Panc1 (cell line): ENCODE results near the gene BICD1. TPM values are rescaled to one million over a fixed set of nuclear protein-coding genes. Genes with fewer than 3 reads are reported as not detected.

Experiments used
- ATAC-seq: fragments of 200-7000 bp; cut with Tn5 transposase; 2 replicates; pipeline ENCODE4 v1.9.1; 2020; ENCODE audit warnings: mild to moderate bottlenecking, moderate library complexity
- BruUV-seq: library from RNA; stranded (reverse); fragments of 400-500 nt; replicated peaks from 2 replicates; lab custom pipeline; 2021; lab: Mats Ljungman, UMichigan
- CTCF ChIA-PET: fragments of 300-600 bp; sonication (Branson Sonifier 250); formaldehyde crosslinking; loops from one replicate; lab custom pipeline; 2022; ENCODE audit warnings: antibody characterized with exemption; lab: Charles Lee
- POLR2A ChIA-PET: fragments of 300-600 bp; sonication (Branson Sonifier 250); formaldehyde crosslinking; loops from one replicate; lab custom pipeline; 2022; ENCODE audit warnings: antibody characterized with exemption; lab: Charles Lee
- DNase-seq: peaks from one replicate; pipeline ENCODE4 v3.0.0-alpha.2; 2010; ENCODE audit warnings: low read depth, low spot score
- H3K27ac ChIP-seq: 2 replicates; pipeline ENCODE4 v1.5.1; 2011; ENCODE audit warnings: mild to moderate bottlenecking, low read length, inconsistent platforms
- H3K27me3 ChIP-seq: fragments of 200-500 bp; sonication (Bioruptor generic); 2 replicates; pipeline ENCODE4 v1.6.0; 2014; ENCODE audit warnings: low read length, inconsistent platforms; ENCODE audit not compliant: control insufficient read depth, insufficient read depth
- H3K36me3 ChIP-seq: fragments of 200-500 bp; sonication (Bioruptor generic); 2 replicates; pipeline ENCODE4 v1.5.1; 2014; ENCODE audit warnings: inconsistent platforms, mild to moderate bottlenecking, low read length, moderate library complexity; ENCODE audit not compliant: control insufficient read depth, insufficient read depth
- H3K4me1 ChIP-seq: 2 replicates; pipeline ENCODE4 v1.5.1; 2011; ENCODE audit warnings: inconsistent platforms, mild to moderate bottlenecking, low read length, moderate library complexity; ENCODE audit not compliant: control insufficient read depth, insufficient read depth
- H3K4me3 ChIP-seq, 2 experiments: 2 replicates each; pipeline ENCODE4 v1.5.1; 2011 to 2012; ENCODE audit warnings: low read depth in 2 of 2, low read length in 2 of 2, mild to moderate bottlenecking in 2 of 2, inconsistent platforms in 1 of 2, moderate library complexity in 1 of 2
- H3K9me3 ChIP-seq: fragments of 200-500 bp; sonication (Bioruptor generic); 2 replicates; pipeline ENCODE4 v1.5.1; 2014; ENCODE audit warnings: low read depth, mild to moderate bottlenecking, inconsistent platforms, low read length, moderate library complexity; ENCODE audit not compliant: control insufficient read depth, insufficient read depth
- POLR2AphosphoS5 ChIP-seq: IDR thresholded peaks from 2 replicates; pipeline ENCODE4 v1.6.1; 2012; ENCODE audit warnings: mild to moderate bottlenecking, low read depth, low read length, moderate library complexity
- SIN3A ChIP-seq: IDR thresholded peaks from 2 replicates; pipeline ENCODE4 v1.6.1; 2012; ENCODE audit warnings: low read depth, mild to moderate bottlenecking, low read length, moderate library complexity, borderline replicate concordance; ENCODE audit not compliant: insufficient read depth
- TCF7L2 ChIP-seq: IDR thresholded peaks from 2 replicates; pipeline ENCODE4 v1.6.1; 2011; ENCODE audit warnings: mild to moderate bottlenecking, low read depth, low read length, inconsistent platforms
- in situ Hi-C: cut with HindIII; loops from 2 replicates; pipeline ENCODE4 v1.10.0; 2016; ENCODE audit warnings: low sequenced_read_pairs, low pct_unique_long_range_greater_than_20kb
- intact Hi-C: fragments of 100-400 bp; cut with micrococcal nuclease; formaldehyde crosslinking; loops from one replicate; pipeline ENCODE4 v1.10.0; 2022; ENCODE audit not compliant: unreplicated experiment
- total RNA-seq: library from RNA; stranded (reverse); gene quantifications from one replicate; pipeline ENCODE4 v1.2.1, GENCODE V29; 2021; ENCODE audit not compliant: unreplicated experiment
- TF ChIP-seq, protein P1 (sequence below): fragments of 450-650 bp; IDR thresholded peaks from 2 replicates; pipeline ENCODE4 v1.5.1; 2017; ENCODE audit warnings: mild to moderate bottlenecking
- TF ChIP-seq, protein P2 (sequence below), 2 experiments: IDR thresholded peaks; 2 replicates each; pipeline ENCODE4 v1.6.1; 2011 to 2012; ENCODE audit warnings: low read depth in 2 of 2, control low read depth in 1 of 2, low read length in 1 of 2, mild to moderate bottlenecking in 1 of 2, moderate library complexity in 1 of 2; ENCODE audit not compliant: insufficient read depth in 1 of 2

BICD1 gene
- total RNA-seq, 1 experiment from 2014 or later: 40.0 TPM

DNA sequence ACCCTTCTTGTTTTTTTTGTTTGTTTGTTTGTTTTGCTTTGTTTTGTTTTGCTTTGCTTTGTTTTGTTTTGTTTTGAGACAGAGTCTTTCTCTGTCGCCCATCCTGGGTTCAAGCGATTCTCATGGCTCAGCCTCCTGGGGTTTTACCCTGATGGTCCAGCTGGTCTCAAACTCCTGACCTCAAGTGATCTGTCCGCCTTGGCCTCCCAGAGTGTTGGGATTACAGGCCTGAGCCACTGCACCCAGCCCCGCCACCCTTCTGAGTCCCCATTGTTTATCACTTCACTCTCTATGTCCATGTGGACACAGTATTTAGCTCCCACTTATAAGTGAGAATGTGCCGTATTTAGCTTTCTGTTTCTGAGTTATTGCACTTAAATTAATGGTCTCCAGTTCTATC lies 36.9 kb upstream of the BICD1 start:
- no peak overlapping the region for H3K27ac ChIP-seq
- DNase-seq (no peak), ATAC-seq (no peak)
- H3K36me3 ChIP-seq: no peaks in the 10 kb centered on the region
- intact Hi-C loops: no loop called here
- no peaks in the 10 kb centered on the region for H3K9me3 ChIP-seq
- in situ Hi-C loops: no loop called here
- ChIA-PET CTCF (no interaction called here), POLR2A (no interaction called here)
- H3K4me1 ChIP-seq: no peaks in the 10 kb centered on the region
- no peak overlapping the region for H3K4me3 ChIP-seq
- no TSS peak for BruUV-seq
- TF ChIP-seq SIN3A: no peak
- TF ChIP-seq TCF7L2: no peak
- TF ChIP-seq, protein P1, sequence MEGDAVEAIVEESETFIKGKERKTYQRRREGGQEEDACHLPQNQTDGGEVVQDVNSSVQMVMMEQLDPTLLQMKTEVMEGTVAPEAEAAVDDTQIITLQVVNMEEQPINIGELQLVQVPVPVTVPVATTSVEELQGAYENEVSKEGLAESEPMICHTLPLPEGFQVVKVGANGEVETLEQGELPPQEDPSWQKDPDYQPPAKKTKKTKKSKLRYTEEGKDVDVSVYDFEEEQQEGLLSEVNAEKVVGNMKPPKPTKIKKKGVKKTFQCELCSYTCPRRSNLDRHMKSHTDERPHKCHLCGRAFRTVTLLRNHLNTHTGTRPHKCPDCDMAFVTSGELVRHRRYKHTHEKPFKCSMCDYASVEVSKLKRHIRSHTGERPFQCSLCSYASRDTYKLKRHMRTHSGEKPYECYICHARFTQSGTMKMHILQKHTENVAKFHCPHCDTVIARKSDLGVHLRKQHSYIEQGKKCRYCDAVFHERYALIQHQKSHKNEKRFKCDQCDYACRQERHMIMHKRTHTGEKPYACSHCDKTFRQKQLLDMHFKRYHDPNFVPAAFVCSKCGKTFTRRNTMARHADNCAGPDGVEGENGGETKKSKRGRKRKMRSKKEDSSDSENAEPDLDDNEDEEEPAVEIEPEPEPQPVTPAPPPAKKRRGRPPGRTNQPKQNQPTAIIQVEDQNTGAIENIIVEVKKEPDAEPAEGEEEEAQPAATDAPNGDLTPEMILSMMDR: no peak
- no peak for TF ChIP-seq POLR2AphosphoS5
- TF ChIP-seq, protein P2, sequence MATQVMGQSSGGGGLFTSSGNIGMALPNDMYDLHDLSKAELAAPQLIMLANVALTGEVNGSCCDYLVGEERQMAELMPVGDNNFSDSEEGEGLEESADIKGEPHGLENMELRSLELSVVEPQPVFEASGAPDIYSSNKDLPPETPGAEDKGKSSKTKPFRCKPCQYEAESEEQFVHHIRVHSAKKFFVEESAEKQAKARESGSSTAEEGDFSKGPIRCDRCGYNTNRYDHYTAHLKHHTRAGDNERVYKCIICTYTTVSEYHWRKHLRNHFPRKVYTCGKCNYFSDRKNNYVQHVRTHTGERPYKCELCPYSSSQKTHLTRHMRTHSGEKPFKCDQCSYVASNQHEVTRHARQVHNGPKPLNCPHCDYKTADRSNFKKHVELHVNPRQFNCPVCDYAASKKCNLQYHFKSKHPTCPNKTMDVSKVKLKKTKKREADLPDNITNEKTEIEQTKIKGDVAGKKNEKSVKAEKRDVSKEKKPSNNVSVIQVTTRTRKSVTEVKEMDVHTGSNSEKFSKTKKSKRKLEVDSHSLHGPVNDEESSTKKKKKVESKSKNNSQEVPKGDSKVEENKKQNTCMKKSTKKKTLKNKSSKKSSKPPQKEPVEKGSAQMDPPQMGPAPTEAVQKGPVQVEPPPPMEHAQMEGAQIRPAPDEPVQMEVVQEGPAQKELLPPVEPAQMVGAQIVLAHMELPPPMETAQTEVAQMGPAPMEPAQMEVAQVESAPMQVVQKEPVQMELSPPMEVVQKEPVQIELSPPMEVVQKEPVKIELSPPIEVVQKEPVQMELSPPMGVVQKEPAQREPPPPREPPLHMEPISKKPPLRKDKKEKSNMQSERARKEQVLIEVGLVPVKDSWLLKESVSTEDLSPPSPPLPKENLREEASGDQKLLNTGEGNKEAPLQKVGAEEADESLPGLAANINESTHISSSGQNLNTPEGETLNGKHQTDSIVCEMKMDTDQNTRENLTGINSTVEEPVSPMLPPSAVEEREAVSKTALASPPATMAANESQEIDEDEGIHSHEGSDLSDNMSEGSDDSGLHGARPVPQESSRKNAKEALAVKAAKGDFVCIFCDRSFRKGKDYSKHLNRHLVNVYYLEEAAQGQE (IDR thresholded peaks at IDR 0.05; ENCODE audit: insufficient read depth in 1 of 2, low read depth in 2 of 2, low read length in 1 of 2): no peak
- H3K27me3 ChIP-seq: no peaks in the 10 kb centered on the region

DNA sequence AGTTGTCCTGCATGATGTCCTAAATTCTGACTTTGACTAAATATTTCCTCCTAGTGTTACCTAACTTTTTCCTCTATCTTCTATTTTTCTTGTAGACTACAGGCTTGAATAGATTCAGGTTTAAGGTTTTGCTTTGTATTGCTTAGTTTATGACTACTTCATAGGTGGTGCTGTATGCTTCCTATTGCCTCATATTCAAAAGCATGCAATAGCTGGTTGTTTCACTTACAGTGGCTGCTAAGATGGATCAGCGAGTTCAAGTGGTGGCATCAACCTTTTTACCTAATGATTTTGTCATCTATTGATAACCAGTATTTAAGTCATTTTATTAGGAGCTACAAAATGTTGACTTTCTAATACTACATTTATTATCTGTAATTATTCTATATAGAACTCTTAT lies 36.3 kb upstream of the BICD1 start:
- H3K27me3 ChIP-seq: no peaks in the 10 kb centered on the region
- ATAC-seq (no peak), DNase-seq (no peak)
- H3K27ac ChIP-seq: no peak overlapping the region
- TF ChIP-seq POLR2AphosphoS5 (no peak), SIN3A (no peak), TCF7L2 (no peak)
- TF ChIP-seq, protein P2 (IDR thresholded peaks at IDR 0.05; ENCODE audit: insufficient read depth in 1 of 2, low read depth in 2 of 2, low read length in 1 of 2): no peak
- TF ChIP-seq, protein P1: no peak
- ChIA-PET CTCF (interaction anchor here (0.6 kb wide), 2 partner anchors 386 to 407 kb away, joined by 4 read pairs; no protein-coding TSS in a partner anchor), POLR2A (interaction anchor here (0.6 kb wide), 1 partner anchor 329 kb away, joined by 3 read pairs; the partner anchor contains the start of gene FGD4)
- intact Hi-C loops: no loop called here
- H3K36me3 ChIP-seq: no peaks in the 10 kb centered on the region
- H3K4me3 ChIP-seq: no peak overlapping the region
- no TSS peak for BruUV-seq
- no peaks in the 10 kb centered on the region for H3K4me1 ChIP-seq
- in situ Hi-C loops: no loop called here
- H3K9me3 ChIP-seq: no peaks in the 10 kb centered on the region
